Natural killer cell (primary cell): ENCODE data around the gene SIRT2. TPM values are rescaled to one million over a fixed set of nuclear protein-coding genes. Genes with fewer than 3 reads are reported as not detected.
"Not testable (repeated sequence)": the region's sequence is repeated elsewhere in the genome, so short reads cannot be mapped to it uniquely, and the experiment has no call there.

Source experiments
- ATAC-seq, 3 donors: fragments of 150-1000 bp in 2 of 3; fragments of 200-7000 bp in 1 of 3; cut with Tn5 transposase; 1 replicate in 1 of 3; 2 replicates in 2 of 3; pipeline ENCODE4 v1.10.0; 2021; ENCODE audit warnings: mild to moderate bottlenecking in 2 of 3, moderate library complexity in 2 of 3
- DNase-seq, 2 donors: peaks; one replicate each; pipeline versions ENCODE4 v3.0.0 to v3.0.0-alpha.2; 2013 to 2021; ENCODE audit warnings: mixed read lengths in 1 of 2
- H3K27ac ChIP-seq: one replicate; pipeline ENCODE4 v1.5.1; 2013; ENCODE audit warnings: mild to moderate bottlenecking, low read length
- H3K27me3 ChIP-seq: one replicate; pipeline ENCODE4 v1.6.1; 2013; ENCODE audit warnings: low read length; ENCODE audit not compliant: control insufficient read depth, insufficient read depth
- H3K36me3 ChIP-seq: one replicate; pipeline ENCODE4 v1.6.1; 2013; ENCODE audit warnings: low read length; ENCODE audit not compliant: control insufficient read depth, insufficient read depth
- H3K4me1 ChIP-seq: one replicate; pipeline ENCODE4 v1.6.1; 2013; ENCODE audit warnings: low read length; ENCODE audit not compliant: control insufficient read depth, insufficient read depth
- H3K4me3 ChIP-seq: one replicate; pipeline ENCODE4 v1.5.1; 2013; ENCODE audit warnings: low read length
- H3K9me3 ChIP-seq: one replicate; pipeline ENCODE4 v1.6.1; 2013; ENCODE audit warnings: low read length; ENCODE audit not compliant: control insufficient read depth, insufficient read depth
- H3K27ac Mint-ChIP-seq, 2 donors: one replicate each; pipeline ENCODE4 v1.8.0; 2022; ENCODE audit warnings: mild to moderate bottlenecking in 2 of 2, mixed read lengths in 2 of 2, moderate library complexity in 1 of 2
- H3K27me3 Mint-ChIP-seq, 2 donors: one replicate each; pipeline ENCODE4 v1.8.0; 2022; ENCODE audit warnings: low read depth in 2 of 2, mixed read lengths in 2 of 2
- H3K36me3 Mint-ChIP-seq: one replicate; pipeline ENCODE4 v1.8.0; 2022; ENCODE audit warnings: mixed read lengths
- H3K4me1 Mint-ChIP-seq, 2 donors: one replicate each; pipeline ENCODE4 v1.8.0; 2022; ENCODE audit warnings: mixed read lengths in 2 of 2
- H3K4me3 Mint-ChIP-seq: one replicate; pipeline ENCODE4 v1.8.0; 2022; ENCODE audit warnings: mild to moderate bottlenecking, moderate library complexity, mixed read lengths
- H3K9me3 Mint-ChIP-seq, 2 donors: one replicate each; pipeline ENCODE4 v1.8.0; 2022; ENCODE audit warnings: mixed read lengths in 2 of 2
- WGBS: methylation state at CpG from one replicate; pipeline ENCODE4 v1.1.7; 2013; ENCODE audit warnings: missing lambda C conversion rate; ENCODE audit not compliant: insufficient coverage; 5-methylcytosine and 5-hydroxymethylcytosine counted together
- intact Hi-C: fragments of 100-400 bp; cut with micrococcal nuclease; formaldehyde crosslinking; loops from one replicate; pipeline ENCODE4 v1.14.2; 2022
- total RNA-seq, 4 donors: library from RNA; stranded (reverse); fragments of 120-200 nt in 1 of 4; gene quantifications; one replicate each; pipeline versions ENCODE4 v1.2.3 to v1.2.4, GENCODE V29; 2013 to 2022
- TF ChIP-seq, protein P1 (sequence below): fragments of 200-600 bp; IDR thresholded peaks from one replicate; pipeline ENCODE4 v1.8.0; 2022; ENCODE audit warnings: antibody characterized with exemption

The SIRT2 gene
- total RNA-seq, 3 donors from 2014 or later (not counting 1 experiment from before 2014, with no cell fraction given) = 171 to 283 (median 208) TPM

DNA sequence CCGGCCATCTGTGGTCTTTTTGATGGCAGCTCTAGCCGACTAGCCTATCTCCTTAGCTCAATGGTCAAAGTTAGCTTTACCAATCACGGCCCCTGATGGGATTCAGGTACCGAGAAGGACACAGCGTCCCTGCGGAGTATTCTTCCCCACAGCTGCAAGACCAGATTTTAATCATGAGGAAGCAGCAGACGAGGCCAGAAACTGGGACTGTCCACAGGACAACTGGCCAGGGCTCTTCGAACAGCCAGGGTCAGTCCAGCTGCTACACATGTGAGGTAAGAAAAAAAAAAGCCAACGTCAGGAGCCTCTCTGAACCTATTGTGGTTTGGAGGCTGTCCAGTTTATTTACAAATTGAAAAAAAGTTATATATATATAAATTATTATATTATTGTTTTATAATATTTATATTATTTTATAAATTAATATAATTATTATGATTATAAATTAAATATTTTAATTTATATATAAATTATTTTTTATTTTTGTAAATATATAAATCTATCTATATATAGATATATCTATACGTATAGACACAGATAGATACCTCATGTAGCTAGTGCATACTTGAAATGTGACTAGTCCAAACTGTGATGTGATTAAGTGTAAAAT is 32.1 kb downstream of the SIRT2 start:
- ATAC-seq (no peak), DNase-seq (no peak)
- Histone ChIP-seq H3K36me3 (peaks cover 17% of the 10 kb centered on the region), H3K27me3 (no peaks in the 10 kb centered on the region), H3K27ac (no peak overlapping the region), H3K9me3 (no peaks in the 10 kb centered on the region), H3K4me3 (no peak overlapping the region), H3K4me1 (peaks cover 68% of the 10 kb centered on the region)
- Mint-ChIP-seq H3K4me3 (no peak overlapping the region), H3K27me3 (no peaks in the 10 kb centered on the region), H3K36me3 (no peaks in the 10 kb centered on the region), H3K27ac (peak overlapping the region in 1 of 2 donors; percentile 99), H3K4me1 (peaks cover 42 to 62% of the 10 kb centered on the region in 2 donors), H3K9me3 (no peaks in the 10 kb centered on the region)
- TF ChIP-seq, protein P1, sequence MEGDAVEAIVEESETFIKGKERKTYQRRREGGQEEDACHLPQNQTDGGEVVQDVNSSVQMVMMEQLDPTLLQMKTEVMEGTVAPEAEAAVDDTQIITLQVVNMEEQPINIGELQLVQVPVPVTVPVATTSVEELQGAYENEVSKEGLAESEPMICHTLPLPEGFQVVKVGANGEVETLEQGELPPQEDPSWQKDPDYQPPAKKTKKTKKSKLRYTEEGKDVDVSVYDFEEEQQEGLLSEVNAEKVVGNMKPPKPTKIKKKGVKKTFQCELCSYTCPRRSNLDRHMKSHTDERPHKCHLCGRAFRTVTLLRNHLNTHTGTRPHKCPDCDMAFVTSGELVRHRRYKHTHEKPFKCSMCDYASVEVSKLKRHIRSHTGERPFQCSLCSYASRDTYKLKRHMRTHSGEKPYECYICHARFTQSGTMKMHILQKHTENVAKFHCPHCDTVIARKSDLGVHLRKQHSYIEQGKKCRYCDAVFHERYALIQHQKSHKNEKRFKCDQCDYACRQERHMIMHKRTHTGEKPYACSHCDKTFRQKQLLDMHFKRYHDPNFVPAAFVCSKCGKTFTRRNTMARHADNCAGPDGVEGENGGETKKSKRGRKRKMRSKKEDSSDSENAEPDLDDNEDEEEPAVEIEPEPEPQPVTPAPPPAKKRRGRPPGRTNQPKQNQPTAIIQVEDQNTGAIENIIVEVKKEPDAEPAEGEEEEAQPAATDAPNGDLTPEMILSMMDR = no peak
- WGBS = 92% methylated on average over 8 of the region's 10 CpGs
- intact Hi-C loops = loop anchor here (5.0 to 10.0 kb wide), 2 partner anchors 132 to 190 kb away; no protein-coding TSS in a partner anchor

DNA sequence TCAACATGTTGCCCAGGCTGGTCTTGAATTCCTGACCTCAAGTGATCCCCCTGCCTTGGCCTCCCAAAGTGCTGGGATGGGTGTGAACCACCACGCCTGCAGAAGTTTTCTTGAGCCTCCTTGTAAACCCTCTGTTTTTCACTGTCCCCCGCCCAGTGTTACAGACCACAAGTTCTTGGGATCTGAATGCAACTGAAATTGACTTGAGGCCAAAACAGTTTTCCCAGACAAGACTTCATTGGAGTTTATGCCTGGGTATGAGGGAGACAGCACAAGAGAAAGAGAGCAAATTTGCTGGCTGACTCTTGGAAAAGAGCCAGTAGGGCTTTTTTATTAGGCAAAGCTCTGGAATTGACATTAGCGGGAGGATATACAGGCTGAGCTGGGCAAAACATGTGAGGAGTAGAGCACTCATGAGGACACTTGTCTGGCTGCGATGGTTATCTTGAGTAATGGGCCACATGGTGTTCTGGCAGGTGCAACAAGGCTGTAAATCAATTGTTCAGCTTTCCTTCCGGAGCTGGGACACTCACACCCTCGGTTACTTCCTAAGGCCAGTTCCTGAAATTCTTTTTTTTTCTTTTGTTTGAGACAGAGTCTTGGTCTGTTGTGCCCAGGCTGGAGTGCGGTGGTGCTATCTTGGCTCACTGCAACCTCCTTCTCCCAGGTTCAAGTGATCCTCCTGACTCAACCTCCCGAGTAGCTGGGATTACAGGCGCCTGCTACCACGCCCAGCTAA is 36.9 kb downstream of the SIRT2 start:
- no peaks in the 10 kb centered on the region for H3K27me3 ChIP-seq
- TF ChIP-seq, protein P1 = no peak
- no peaks in the 10 kb centered on the region for H3K36me3 ChIP-seq
- H3K27ac ChIP-seq = no peak overlapping the region
- intact Hi-C loops = loop anchor here (10.0 kb wide), 1 partner anchor 128 kb away; no protein-coding TSS in a partner anchor
- H3K4me3 Mint-ChIP-seq = no peak overlapping the region
- peaks cover 35 to 38% of the 10 kb centered on the region in 2 donors for H3K4me1 Mint-ChIP-seq
- H3K9me3 ChIP-seq = no peaks in the 10 kb centered on the region
- 72% methylated on average over 7 of the region's 10 CpGs for WGBS
- no peaks in the 10 kb centered on the region for H3K9me3 Mint-ChIP-seq
- no peak for ATAC-seq
- peak overlapping the region; percentile 29 to 53 for H3K27ac Mint-ChIP-seq
- peaks cover 54% of the 10 kb centered on the region for H3K4me1 ChIP-seq
- no peaks in the 10 kb centered on the region for H3K36me3 Mint-ChIP-seq
- no peak for DNase-seq
- no peak overlapping the region for H3K4me3 ChIP-seq
- no peaks in the 10 kb centered on the region for H3K27me3 Mint-ChIP-seq

DNA sequence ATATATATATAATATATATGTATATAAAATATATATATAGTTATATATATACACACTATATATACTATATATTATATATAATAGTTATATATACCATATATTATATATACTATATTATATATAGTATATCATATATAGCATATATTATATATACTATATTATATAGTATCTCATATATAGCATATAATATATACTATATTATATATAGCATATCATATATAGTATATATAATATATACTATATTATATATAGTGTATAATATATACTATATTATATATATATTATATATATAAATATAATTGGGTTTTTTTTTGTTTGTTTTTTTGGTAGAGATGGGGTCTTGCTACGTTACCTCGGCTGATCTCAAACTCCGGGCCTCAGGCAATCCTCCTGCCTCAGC is 38.0 kb downstream of the SIRT2 start:
- Histone ChIP-seq H3K27me3 (no peaks in the 10 kb centered on the region), H3K36me3 (no peaks in the 10 kb centered on the region), H3K9me3 (no peaks in the 10 kb centered on the region), H3K4me1 (peaks cover 63% of the 10 kb centered on the region), H3K27ac (no peak overlapping the region), H3K4me3 (no peak overlapping the region)
- Mint-ChIP-seq H3K4me3 (no peak overlapping the region), H3K4me1 (peaks cover 45 to 49% of the 10 kb centered on the region in 2 donors), H3K27ac (no peak overlapping the region), H3K36me3 (no peaks in the 10 kb centered on the region), H3K9me3 (no peaks in the 10 kb centered on the region), H3K27me3 (no peaks in the 10 kb centered on the region)
- no peak for DNase-seq
- intact Hi-C loops = loop anchor here (10.0 kb wide), 1 partner anchor 127 kb away; no protein-coding TSS in a partner anchor
- 100% methylated on average over 3 of the region's 3 CpGs for WGBS
- TF ChIP-seq, protein P1 = no peak
- ATAC-seq = no peak

DNA sequence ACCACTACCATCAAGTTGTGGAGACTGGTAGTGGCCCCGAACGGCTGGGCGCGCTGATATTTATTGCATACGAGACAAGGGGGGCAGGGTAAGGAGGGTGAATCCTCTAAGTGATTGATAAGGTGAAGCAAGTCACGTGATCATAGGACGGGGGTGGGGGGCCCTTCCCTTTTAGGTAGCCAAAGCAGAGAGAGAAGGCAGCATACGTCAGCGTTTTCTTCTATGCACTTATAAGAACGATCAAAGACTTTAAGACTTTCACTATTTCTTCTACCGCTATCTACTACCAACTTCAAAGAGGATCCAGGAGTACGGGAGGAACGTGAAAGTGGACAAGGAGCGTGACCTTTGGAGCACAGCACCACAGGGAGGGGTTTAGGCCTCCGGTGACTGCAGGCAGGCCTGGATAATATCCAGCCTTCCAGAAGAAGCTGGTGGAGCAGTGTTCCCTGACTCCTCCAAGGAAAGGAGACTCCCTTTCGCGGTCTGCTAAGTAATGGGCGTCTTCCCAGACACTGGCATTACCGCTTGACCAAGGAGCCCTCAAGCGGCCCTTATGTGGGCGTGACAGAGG is 39.7 kb downstream of the SIRT2 start:
- H3K4me1 Mint-ChIP-seq = peaks cover 30 to 35% of the 10 kb centered on the region in 2 donors
- not testable (repeated sequence) for H3K27me3 ChIP-seq, ATAC-seq, H3K4me3 Mint-ChIP-seq, H3K27me3 Mint-ChIP-seq, H3K27ac ChIP-seq, H3K27ac Mint-ChIP-seq, DNase-seq, H3K36me3 ChIP-seq, H3K9me3 Mint-ChIP-seq, H3K4me3 ChIP-seq, H3K36me3 Mint-ChIP-seq, H3K9me3 ChIP-seq
- intact Hi-C loops = loop anchor here (10.0 kb wide), 1 partner anchor 125 kb away; no protein-coding TSS in a partner anchor
- WGBS = 97% methylated on average over 18 of the region's 21 CpGs
- peaks cover 50% of the 10 kb centered on the region for H3K4me1 ChIP-seq
